Measurements from ENCODE around the gene B3GNT4.
"Not testable (repeated sequence)": the region's sequence is repeated elsewhere in the genome, so short reads cannot be mapped to it uniquely, and the experiment has no call there.

The B3GNT4 gene

DNA sequence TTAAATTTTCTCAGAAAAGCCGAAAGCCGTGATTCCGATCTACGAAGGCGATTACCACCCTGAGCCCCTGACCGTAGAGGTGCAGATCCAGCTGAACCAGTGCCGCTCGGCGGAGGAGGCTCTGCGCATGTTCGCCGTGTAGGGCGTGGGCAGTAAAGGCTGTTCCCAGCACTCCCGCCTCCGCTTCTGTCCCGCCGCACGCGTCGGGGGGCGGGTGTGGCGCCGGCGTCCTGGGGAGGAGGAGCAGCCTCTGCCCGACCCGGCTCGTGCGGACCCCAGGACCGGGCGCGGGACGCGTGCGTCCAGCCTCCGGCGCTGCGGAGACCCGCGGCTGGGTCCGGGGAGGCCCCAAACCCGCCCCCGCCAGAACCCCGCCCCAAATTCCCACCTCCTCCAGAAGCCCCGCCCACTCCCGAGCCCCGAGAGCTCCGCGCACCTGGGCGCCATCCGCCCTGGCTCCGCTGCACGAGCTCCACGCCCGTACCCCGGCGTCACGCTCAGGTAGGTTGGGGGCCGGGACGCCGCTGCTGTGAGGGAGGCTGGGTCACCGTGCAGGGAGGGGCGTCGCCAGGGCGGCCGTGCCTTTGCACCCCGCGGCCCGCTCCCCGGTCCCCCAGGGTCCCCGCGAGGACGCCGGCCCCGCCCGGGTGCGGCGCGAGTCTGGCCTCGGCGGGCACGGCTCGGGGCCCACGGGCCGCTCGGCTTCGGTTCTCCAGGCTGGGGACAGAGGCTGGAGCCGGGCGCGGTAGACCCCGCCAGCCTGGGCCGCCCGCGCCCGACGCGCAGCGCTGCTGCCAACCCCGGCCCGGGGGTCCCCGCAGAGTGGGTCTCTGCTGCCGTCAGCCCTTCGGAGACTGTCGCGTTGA is at the start of gene B3GNT4:
TSS of gene B3GNT4 (plus strand) at position 409 of the 866 bp plus-strand sequence. CDS start 910 bp downstream, outside the sequence.
- DNase-seq (ENCODE audit: low spot score) = no peak

GRCh38 chr12:122155705-122156104 is 47.8 kb upstream of the B3GNT4 start:
- DNase-seq (ENCODE audit: low spot score) = no peak

- DNase-seq (ENCODE audit: low spot score) = no peak
Observed at GRCh38 chr12:122158700-122159285, 44.7 kb upstream of the B3GNT4 start.

DNA sequence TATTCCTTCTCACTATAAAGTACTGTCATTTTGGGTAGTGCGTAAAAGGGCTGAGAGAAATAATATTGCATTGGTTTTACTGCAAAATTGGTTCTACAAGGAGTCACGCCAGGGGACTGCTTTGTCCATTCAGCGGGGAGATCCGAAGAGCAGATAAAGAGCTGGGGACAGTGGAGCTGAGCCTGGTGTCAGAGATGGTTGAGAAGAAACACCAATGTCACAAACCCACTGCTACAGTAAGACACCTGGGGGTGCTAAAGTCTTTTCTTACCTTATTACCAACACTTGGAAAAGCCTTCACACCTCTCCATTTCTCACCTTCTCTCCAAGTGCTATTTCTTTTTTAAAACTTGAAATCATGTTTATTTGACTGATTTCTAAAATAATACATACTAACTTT is 43.6 kb upstream of the B3GNT4 start:
- DNase-seq (ENCODE audit: low spot score) = no peak

DNA sequence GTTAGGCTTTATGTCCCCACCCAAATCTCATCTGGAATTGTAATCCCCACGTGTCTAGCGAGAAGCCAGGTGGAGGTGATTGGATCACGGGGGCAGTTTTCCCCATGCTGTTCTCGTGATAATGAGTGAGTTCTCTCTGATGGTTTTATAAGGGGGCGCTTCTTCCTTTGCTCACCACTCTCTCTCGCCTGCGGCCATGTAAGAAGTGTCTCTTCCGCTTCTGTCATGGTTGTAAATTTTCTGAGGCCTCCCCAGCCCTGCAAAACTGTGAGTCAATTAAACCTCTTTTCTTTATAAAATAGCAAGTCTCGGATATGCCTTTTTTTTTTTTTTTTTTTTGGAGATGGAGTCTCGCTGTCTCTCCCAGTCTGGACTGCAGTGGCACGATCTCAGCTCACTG is 42.7 kb upstream of the B3GNT4 start:
- no peak for DNase-seq (ENCODE audit: low spot score)

- no peak for DNase-seq (ENCODE audit: low spot score)
Observed at GRCh38 chr12:122161682-122162081, 41.8 kb upstream of the B3GNT4 start.

DNA sequence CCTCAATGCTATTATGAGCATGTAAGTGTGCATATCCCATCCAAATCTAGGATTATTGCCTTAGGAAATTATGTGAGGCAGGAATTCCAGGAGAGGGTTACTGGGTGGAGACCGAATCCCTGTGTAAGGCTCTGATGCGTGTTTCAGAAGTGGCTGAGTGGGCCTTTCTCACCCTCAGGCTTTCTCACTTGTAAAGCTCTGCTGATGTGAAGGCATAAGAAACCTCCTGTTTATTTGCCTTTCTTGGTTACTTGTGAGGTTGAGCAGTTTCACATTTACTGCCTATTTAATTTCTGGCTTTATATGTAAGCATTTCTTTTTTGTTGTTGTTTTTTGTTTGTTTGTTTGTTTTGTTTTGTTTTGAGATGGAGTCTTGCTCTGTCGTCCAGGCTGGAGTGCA is 40.5 kb upstream of the B3GNT4 start:
- no peak for DNase-seq (ENCODE audit: low spot score)

DNA sequence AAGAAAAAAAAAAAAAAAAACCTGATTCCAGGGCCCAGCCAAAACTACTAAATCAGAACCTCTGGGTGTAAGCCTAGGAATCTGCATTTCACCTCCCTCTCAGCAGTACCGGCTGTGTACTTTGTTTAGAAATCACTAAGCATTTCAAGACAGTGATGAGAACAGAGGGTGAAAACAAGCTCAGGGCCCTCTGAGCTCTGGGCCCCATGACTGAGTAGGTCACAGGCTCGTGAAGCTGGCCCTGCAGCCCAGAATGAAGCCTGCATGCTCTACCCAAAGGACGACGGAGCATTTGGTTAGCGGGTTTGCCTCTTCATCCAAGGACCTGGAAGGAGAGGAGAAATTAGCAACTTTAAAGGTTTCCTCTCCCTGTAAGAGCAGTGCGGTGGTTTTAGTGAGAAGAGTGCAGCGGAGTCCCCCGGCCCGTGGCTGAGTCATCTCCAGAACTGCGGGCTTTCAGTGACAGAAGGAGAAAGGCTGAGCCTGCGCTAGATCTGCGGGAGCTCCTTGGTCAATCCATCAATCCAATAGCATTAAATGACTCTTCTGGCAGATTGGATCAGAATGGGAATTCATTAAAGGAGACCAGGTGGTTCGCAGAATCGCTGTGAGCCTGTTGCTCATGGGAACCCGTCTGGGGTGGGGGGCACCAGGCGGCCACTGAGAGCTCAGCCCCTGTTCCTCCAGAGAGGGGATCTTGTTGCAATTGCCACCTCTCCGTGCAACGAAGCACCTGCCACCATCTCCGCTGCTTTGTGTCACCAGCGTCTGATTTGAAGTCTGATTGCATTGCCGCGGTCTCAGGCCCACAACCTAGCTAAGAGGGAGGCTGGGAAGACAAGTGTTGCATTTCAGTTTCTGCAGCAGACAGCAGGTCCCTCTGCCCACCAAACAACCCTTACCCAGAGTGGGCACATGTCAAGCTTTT is 36.8 kb upstream of the B3GNT4 start:
- no peak for DNase-seq (ENCODE audit: low spot score)

DNA sequence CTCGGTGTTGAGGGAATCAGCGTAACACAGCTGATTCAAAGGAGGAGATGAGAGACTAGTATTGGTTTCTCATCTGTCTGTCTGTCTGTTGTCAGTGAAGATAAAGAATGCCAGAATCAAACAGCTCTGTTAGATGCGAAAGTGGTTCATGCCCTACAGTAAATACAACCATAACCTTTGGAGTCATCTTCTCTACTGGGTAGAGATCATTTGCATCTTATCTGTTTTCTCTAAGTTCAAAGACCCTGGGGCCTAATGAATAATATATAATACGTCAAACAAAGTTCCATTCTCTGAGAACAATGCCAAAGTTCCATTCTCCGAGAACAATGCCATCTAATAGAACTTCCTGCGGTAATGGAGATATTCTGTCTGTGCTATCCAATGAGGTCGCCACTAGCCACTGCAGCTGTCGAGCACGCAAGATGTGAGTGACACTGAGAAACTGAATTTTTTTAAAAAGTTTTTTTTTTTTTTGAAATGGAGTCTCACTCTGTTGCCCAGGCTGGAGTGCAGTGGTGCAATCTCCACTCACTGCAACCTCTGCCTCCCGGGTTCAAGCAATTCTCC is 36.1 kb upstream of the B3GNT4 start:
- no peak for DNase-seq (ENCODE audit: low spot score)

- DNase-seq (ENCODE audit: low spot score) = no peak
Observed at GRCh38 chr12:122168492-122168891, 35.0 kb upstream of the B3GNT4 start.

DNA sequence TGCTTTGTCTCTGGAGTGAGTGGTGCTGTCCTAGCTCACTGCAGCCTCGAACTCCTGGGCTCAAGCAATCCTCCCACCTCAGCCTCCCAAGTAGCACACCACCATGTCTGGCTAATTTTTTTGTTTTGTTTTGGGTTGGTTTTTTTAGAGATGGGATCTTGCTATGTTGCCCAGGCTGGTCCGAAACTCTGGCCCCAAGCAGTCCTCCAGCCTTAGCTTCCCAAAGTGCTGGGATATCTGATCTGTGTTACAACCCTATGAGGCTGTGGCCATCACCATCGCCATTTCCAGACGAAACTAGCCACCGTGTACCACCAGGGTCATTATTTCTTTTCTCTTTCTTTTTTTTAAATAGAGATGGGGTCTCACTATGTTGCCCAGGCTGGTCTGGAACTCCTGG is 32.1 kb upstream of the B3GNT4 start:
- no peak for DNase-seq (ENCODE audit: low spot score)

- DNase-seq (ENCODE audit: low spot score) = no peak
Observed at GRCh38 chr12:122172262-122172939, 31.1 kb upstream of the B3GNT4 start.

- DNase-seq (ENCODE audit: low spot score) = no peak
Observed at GRCh38 chr12:122174155-122174845, 29.2 kb upstream of the B3GNT4 start, which contains the start of gene IL31. IL31 (minus strand) TSS chr12:122174221; CDS start chr12:122174172, 49 bp downstream.

- not testable (repeated sequence) for DNase-seq (ENCODE audit: low spot score)
Observed at GRCh38 chr12:122176473-122176872, 27.0 kb upstream of the B3GNT4 start.

DNA sequence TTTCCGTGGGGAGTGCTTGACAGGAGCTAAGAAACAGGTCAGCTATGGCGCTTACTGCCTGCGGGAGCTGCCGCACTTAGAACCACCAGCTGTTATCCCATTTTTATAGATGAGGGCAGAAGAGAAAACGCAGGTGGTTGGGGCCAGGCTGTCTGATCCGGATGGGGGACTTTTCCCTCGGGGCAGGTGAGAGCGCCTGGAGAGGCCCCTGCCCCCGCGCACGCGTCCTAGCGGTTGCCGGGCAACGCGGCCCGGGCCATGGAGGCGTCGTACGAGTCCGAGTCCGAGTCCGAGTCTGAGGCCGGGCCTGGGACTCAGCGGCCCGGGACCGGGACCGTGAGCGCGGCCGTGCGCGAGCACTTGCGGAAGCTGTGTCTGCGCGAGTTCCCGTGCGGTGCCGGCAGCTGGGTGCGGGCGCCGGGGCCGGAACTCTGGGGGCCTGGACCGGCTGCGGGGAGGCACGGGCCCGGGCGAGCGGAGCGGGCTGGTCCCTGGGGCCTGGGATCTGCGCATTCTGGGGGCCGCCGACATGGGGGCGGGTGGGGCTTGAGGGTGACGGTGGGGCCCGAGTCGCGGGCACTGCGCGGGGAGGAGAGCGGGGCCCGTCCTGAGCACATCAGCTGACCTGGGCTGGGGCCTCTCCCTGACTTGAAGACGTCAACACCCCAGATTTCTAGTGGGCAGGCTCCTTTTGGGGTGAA is 20.5 kb upstream of the B3GNT4 start, which contains the start of gene LRRC43:
TSS of gene LRRC43 (plus strand) at position 237 of the 701 bp plus-strand sequence. CDS start at position 259, 22 bp downstream.
- no peak for DNase-seq (ENCODE audit: low spot score)

DNA sequence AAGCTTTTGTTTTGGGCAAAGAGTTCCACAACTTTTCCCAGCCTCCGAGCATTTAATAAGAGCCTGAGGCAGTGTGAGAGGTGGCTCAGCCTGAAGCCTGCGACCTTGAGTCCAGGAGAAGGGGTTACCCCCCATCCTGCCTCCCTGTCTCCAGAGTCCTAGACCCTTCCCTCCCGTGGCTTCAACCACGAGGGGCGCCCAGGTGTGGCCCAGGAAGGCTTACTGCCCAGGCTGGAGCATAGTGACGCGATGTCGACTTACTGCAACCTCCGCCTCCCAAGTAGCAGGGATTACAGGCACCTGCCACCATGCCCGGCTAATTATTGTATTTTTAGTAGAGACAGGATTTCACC is 19.9 kb upstream of the B3GNT4 start:
- no peak for DNase-seq (ENCODE audit: low spot score)

GRCh38 chr12:122184517-122184916 is 19.0 kb upstream of the B3GNT4 start:
- DNase-seq (ENCODE audit: low spot score) = no peak

DNA sequence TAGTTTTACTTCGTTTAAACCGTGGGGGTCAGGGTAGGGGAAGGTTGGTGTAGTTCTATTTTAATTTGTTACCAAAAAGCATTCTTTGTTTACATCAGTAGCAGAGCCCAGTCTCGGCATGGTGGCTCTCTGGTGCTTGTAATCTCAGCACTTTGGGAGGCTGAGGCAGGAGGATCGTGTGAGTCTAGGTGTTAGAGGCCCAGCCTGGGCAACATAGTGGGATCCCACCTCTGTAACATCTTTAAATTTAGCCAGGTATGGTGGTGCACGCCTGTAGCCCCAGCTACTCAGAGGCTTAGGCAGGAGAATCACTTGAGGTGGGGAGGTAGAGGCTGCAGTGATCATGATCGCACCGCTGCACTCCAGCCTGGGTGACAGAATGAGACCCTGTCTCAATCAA is 18.4 kb upstream of the B3GNT4 start:
- DNase-seq (ENCODE audit: low spot score) = no peak

- no peak for DNase-seq (ENCODE audit: low spot score)
Observed at GRCh38 chr12:122185494-122186082, 17.9 kb upstream of the B3GNT4 start.

- DNase-seq (ENCODE audit: low spot score) = no peak
Observed at GRCh38 chr12:122187466-122187865, 16.0 kb upstream of the B3GNT4 start.

All from globus pallidus (tissue), 1 donor.